AG04449 (cell line): ENCODE measurements around the gene DRICH1.
"Not testable (repeated sequence)": the region's sequence is repeated elsewhere in the genome, so short reads cannot be mapped to it uniquely, and the experiment has no call there.

ENCODE experiments used
- CTCF ChIA-PET: fragments of 350-600 bp; formaldehyde crosslinking; extraction: SDS; loops from one replicate; lab custom pipeline; 2021; ENCODE audit warnings: antibody characterized with exemption; lab: Yijun Ruan, JAX
- POLR2A ChIA-PET: fragments of 400-600, 350-600 bp; formaldehyde crosslinking; extraction: SDS; loops from one replicate; lab custom pipeline; 2020; ENCODE audit warnings: antibody characterized with exemption, inconsistent platforms; lab: Yijun Ruan, JAX
- DNase-seq: peaks from one replicate; pipeline ENCODE4 v3.0.0-alpha.2; 2010; ENCODE audit warnings: low read depth, low spot score
- H3K4me3 ChIP-seq: 2 replicates; pipeline ENCODE4 v1.5.1; 2011; ENCODE audit warnings: low read depth, mild to moderate bottlenecking, control low read depth, low read length
- CTCF ChIP-seq: IDR thresholded peaks from one replicate; pipeline ENCODE4 v1.5.1; 2011; ENCODE audit warnings: mild to moderate bottlenecking, moderate library complexity, low read length, control low read depth, inconsistent platforms; ENCODE audit not compliant: insufficient read depth; ENCODE audit errors: missing control alignments

Gene DRICH1

GRCh38 chr22:23565305-23565914, 66.7 kb downstream of the DRICH1 start:
- POLR2A ChIA-PET, result no interaction called here
- no peak for TF ChIP-seq CTCF
- DNase-seq, result no peak
- no peak overlapping the region for H3K4me3 ChIP-seq
- CTCF ChIA-PET, result interaction anchor here (1.6 kb wide), 1 partner anchor 10 kb away, joined by 6 read pairs; no protein-coding TSS in a partner anchor

DNA sequence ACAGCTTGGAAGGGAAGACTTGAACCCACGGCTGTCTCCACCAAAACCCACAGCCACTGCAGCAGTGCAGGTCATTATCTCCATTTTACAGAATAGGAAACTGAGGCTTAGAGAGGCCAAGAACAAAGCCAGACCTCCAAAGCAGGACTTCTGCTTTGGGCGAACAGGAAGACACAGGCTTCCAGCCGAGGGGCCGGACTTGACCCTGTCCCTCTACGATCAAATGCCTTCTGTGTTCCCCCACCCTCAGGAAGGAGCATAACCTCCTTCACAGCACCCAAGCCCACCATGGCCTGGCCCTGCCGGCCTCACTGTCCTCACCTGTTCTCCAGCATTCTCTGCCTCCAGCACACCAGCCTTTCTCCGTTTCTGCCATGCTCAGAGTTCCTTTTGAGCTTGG, 67.8 kb downstream of the DRICH1 start:
- TF ChIP-seq CTCF, result no peak
- ChIA-PET POLR2A (no interaction called here), CTCF (interaction anchor here (1.6 kb wide), 1 partner anchor 9 kb away, joined by 6 read pairs; no protein-coding TSS in a partner anchor)
- H3K4me3 ChIP-seq, result no peak overlapping the region
- no peak for DNase-seq

DNA sequence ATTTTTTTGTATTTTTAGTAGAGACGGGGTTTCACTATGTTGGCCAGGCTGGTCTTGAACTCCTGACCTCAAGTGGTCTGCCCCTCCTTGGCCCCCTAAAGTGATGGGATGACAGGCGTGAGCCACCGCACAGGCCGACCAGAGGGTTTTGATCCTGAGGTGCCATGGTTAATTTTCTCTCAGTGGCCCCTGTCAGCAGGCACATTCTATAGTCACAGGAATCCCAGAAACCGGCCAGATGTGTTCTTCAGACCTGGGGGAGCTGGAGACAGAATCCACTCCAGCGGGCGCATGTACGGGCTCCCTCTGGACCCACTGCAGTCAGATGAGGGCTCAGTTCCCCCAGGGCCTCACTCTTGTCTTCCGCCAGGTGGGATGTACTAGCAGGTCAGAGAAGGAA, 69.0 kb downstream of the DRICH1 start:
- CTCF ChIA-PET, result interaction anchor here (1.2 kb wide), 1 partner anchor 24 kb away, joined by 3 read pairs; no protein-coding TSS in a partner anchor
- TF ChIP-seq CTCF, result no peak
- no peak overlapping the region for H3K4me3 ChIP-seq
- POLR2A ChIA-PET, result no interaction called here
- DNase-seq, result no peak

- no peak for TF ChIP-seq CTCF
- no peak overlapping the region for H3K4me3 ChIP-seq
- no peak for DNase-seq
- ChIA-PET POLR2A (no interaction called here), CTCF (no interaction called here)
Observed at GRCh38 chr22:23562186-23562585, 69.9 kb downstream of the DRICH1 start.

DNA sequence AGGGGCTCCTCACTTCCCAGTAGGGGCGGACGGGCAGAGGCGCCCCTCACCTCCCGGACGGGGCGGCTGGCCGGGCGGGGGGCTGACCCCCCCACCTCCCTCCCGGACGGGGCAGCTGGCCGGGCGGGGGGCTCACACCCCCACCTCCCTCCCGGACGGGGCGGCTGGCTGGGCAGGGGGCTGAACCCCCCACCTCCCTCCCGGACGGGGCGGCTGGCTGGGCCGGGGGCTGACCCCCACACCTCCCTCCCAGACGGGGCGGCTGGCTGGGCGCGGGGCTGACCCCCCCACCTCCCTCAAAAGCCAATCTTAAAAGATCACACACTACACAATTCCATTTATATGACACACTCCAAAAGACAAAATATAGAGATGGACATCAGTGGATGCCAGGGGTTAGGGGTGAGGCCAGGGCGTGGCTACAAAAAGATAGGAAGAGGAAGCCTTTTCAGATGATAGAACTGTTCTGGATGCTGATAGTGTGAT, 71.1 kb downstream of the DRICH1 start:
- H3K4me3 ChIP-seq, CTCF ChIA-PET, POLR2A ChIA-PET, DNase-seq: not testable (repeated sequence)

- POLR2A ChIA-PET, CTCF ChIA-PET, DNase-seq, H3K4me3 ChIP-seq: not testable (repeated sequence)
Observed at GRCh38 chr22:23560215-23560614, 71.9 kb downstream of the DRICH1 start.
